HUES48 (cell line): ENCODE data around the gene MTMR12.
A peak's percentile ranks its signal among the peaks of the same experiment; 100 is the strongest.
"Not testable (repeated sequence)": the region's sequence is repeated elsewhere in the genome, so short reads cannot be mapped to it uniquely, and the experiment has no call there.

ENCODE experiments used
- H3K27ac ChIP-seq: one replicate; pipeline ENCODE4 v1.7.0; 2013; ENCODE audit warnings: low read depth, low read length, inconsistent platforms
- H3K27me3 ChIP-seq: 2 replicates; pipeline ENCODE4 v1.6.1; 2013; ENCODE audit warnings: mild to moderate bottlenecking, low read length; ENCODE audit not compliant: control insufficient read depth, insufficient read depth
- H3K36me3 ChIP-seq: 2 replicates; pipeline ENCODE4 v1.6.1; 2013; ENCODE audit warnings: low read length; ENCODE audit not compliant: control insufficient read depth, insufficient read depth
- H3K4me1 ChIP-seq: 2 replicates; pipeline ENCODE4 v1.6.1; 2013; ENCODE audit warnings: mild to moderate bottlenecking, low read length; ENCODE audit not compliant: control insufficient read depth, insufficient read depth
- H3K4me3 ChIP-seq: 2 replicates; pipeline ENCODE4 v1.5.1; 2013; ENCODE audit warnings: mild to moderate bottlenecking, low read depth, low read length
- H3K9ac ChIP-seq: 2 replicates; pipeline ENCODE4 v1.6.1; 2013; ENCODE audit warnings: mild to moderate bottlenecking, low read depth, low read length, moderate library complexity
- H3K9me3 ChIP-seq: 2 replicates; pipeline ENCODE4 v1.6.1; 2013; ENCODE audit warnings: low read length; ENCODE audit not compliant: control insufficient read depth, insufficient read depth

The MTMR12 gene

GRCh38 chr5:32323741-32324140 is 11.0 kb upstream of the MTMR12 start:
- H3K4me3 ChIP-seq: no peak overlapping the region

GRCh38 chr5:32322882-32323281 is 10.1 kb upstream of the MTMR12 start:
- H3K27me3 ChIP-seq: no peaks in the 10 kb centered on the region
- H3K36me3 ChIP-seq: no peaks in the 10 kb centered on the region
- H3K27ac ChIP-seq: no peak overlapping the region
- no peak overlapping the region for H3K4me3 ChIP-seq
- no peak overlapping the region for H3K9ac ChIP-seq
- H3K4me1 ChIP-seq: no peaks in the 10 kb centered on the region
- 0 out of 2 replicates have a peak, but pooled peaks cover 5% of the 10 kb centered on the region for H3K9me3 ChIP-seq

More at GRCh38 chr5:32323741-32324140, 11.0 kb upstream of the MTMR12 start:
- no peaks in the 10 kb centered on the region for H3K4me1 ChIP-seq
- H3K27ac ChIP-seq: no peak overlapping the region
- no peaks in the 10 kb centered on the region for H3K36me3 ChIP-seq
- H3K9me3 ChIP-seq: 0 out of 2 replicates have a peak, but pooled peaks cover 5% of the 10 kb centered on the region
- H3K27me3 ChIP-seq: no peaks in the 10 kb centered on the region
- H3K9ac ChIP-seq: no peak overlapping the region

GRCh38 chr5:32321787-32322186 is 9.0 kb upstream of the MTMR12 start:
- not testable (repeated sequence) for H3K9ac ChIP-seq, H3K4me1 ChIP-seq, H3K9me3 ChIP-seq, H3K27ac ChIP-seq, H3K4me3 ChIP-seq, H3K36me3 ChIP-seq, H3K27me3 ChIP-seq

GRCh38 chr5:32320576-32320975 is 7.8 kb upstream of the MTMR12 start:
- H3K9ac ChIP-seq: no peak overlapping the region

GRCh38 chr5:32319926-32320543 is 7.3 kb upstream of the MTMR12 start:
- Histone ChIP-seq H3K9me3 (0 out of 2 replicates have a peak, but pooled peaks cover 5% of the 10 kb centered on the region), H3K36me3 (no peaks in the 10 kb centered on the region), H3K4me3 (no peak overlapping the region), H3K4me1 (no peaks in the 10 kb centered on the region), H3K27ac (no peak overlapping the region), H3K9ac (no peak overlapping the region), H3K27me3 (no peaks in the 10 kb centered on the region)

More at GRCh38 chr5:32320576-32320975, 7.8 kb upstream of the MTMR12 start:
- Histone ChIP-seq H3K27me3 (no peaks in the 10 kb centered on the region), H3K4me1 (no peaks in the 10 kb centered on the region), H3K4me3 (no peak overlapping the region), H3K9me3 (0 out of 2 replicates have a peak, but pooled peaks cover 5% of the 10 kb centered on the region), H3K27ac (no peak overlapping the region), H3K36me3 (no peaks in the 10 kb centered on the region)

GRCh38 chr5:32319392-32319791 is 6.7 kb upstream of the MTMR12 start:
- no peak overlapping the region for H3K4me3 ChIP-seq
- H3K36me3 ChIP-seq: no peaks in the 10 kb centered on the region
- no peak overlapping the region for H3K27ac ChIP-seq
- no peak overlapping the region for H3K9ac ChIP-seq
- H3K9me3 ChIP-seq: 0 out of 2 replicates have a peak, but pooled peaks cover 5% of the 10 kb centered on the region
- no peaks in the 10 kb centered on the region for H3K27me3 ChIP-seq
- H3K4me1 ChIP-seq: no peaks in the 10 kb centered on the region

- no peaks in the 10 kb centered on the region for H3K36me3 ChIP-seq
- H3K9me3 ChIP-seq: 0 out of 2 replicates have a peak, but pooled peaks cover 5% of the 10 kb centered on the region
- H3K9ac ChIP-seq: no peak overlapping the region
- H3K4me1 ChIP-seq: 0 out of 2 replicates have a peak, but pooled peaks cover under 1% of the 10 kb centered on the region
- H3K27me3 ChIP-seq: no peaks in the 10 kb centered on the region
- no peak overlapping the region for H3K4me3 ChIP-seq
- H3K27ac ChIP-seq: no peak overlapping the region
These were observed 4.3 kb upstream of the MTMR12 start for GRCh38 chr5:32317041-32317440.

GRCh38 chr5:32315221-32316014 is 2.7 kb upstream of the MTMR12 start:
- Histone ChIP-seq H3K9ac (no peak overlapping the region), H3K4me1 (peaks cover 10% of the 10 kb centered on the region), H3K9me3 (no peaks in the 10 kb centered on the region), H3K4me3 (no peak overlapping the region), H3K27ac (no peak overlapping the region), H3K36me3 (no peaks in the 10 kb centered on the region; the same call in 1 of the 2 replicates), H3K27me3 (no peaks in the 10 kb centered on the region)

GRCh38 chr5:32314658-32315057 is 1.9 kb upstream of the MTMR12 start:
- Histone ChIP-seq H3K27me3 (no peaks in the 10 kb centered on the region), H3K27ac (no peak overlapping the region), H3K9ac (no peak overlapping the region), H3K4me3 (no peak overlapping the region), H3K9me3 (no peaks in the 10 kb centered on the region), H3K4me1 (peaks cover 10% of the 10 kb centered on the region), H3K36me3 (no peaks in the 10 kb centered on the region; the same call in 1 of the 2 replicates)

GRCh38 chr5:32314152-32314488 is 1.4 kb upstream of the MTMR12 start:
- H3K4me3 ChIP-seq, H3K27me3 ChIP-seq, H3K36me3 ChIP-seq, H3K27ac ChIP-seq, H3K9ac ChIP-seq, H3K9me3 ChIP-seq: not testable (repeated sequence)
- peaks cover 10% of the 10 kb centered on the region for H3K4me1 ChIP-seq

GRCh38 chr5:32312197-32312594 is 543 bp downstream of the MTMR12 start:
- Histone ChIP-seq H3K36me3 (peaks cover 4% of the 10 kb centered on the region), H3K27ac (peak overlapping the region; percentile 78), H3K27me3 (no peaks in the 10 kb centered on the region), H3K4me3 (peak overlapping the region; percentile 95), H3K4me1 (peaks cover 10% of the 10 kb centered on the region), H3K9ac (peak overlapping the region; percentile 81), H3K9me3 (no peaks in the 10 kb centered on the region)
